Measurements from ENCODE around the gene TRIM41. TPM values are rescaled to one million over a fixed set of nuclear protein-coding genes. Genes with fewer than 3 reads are reported as not detected.
A peak's percentile ranks its signal among the peaks of the same experiment; 100 is the strongest.

The TRIM41 gene
- total and polyA plus RNA-seq, 2 of the 13 experiments (the other 11 are each of a cell fraction or from before 2014, with no cell fraction given): 10.2 to 16.7 TPM

DNA sequence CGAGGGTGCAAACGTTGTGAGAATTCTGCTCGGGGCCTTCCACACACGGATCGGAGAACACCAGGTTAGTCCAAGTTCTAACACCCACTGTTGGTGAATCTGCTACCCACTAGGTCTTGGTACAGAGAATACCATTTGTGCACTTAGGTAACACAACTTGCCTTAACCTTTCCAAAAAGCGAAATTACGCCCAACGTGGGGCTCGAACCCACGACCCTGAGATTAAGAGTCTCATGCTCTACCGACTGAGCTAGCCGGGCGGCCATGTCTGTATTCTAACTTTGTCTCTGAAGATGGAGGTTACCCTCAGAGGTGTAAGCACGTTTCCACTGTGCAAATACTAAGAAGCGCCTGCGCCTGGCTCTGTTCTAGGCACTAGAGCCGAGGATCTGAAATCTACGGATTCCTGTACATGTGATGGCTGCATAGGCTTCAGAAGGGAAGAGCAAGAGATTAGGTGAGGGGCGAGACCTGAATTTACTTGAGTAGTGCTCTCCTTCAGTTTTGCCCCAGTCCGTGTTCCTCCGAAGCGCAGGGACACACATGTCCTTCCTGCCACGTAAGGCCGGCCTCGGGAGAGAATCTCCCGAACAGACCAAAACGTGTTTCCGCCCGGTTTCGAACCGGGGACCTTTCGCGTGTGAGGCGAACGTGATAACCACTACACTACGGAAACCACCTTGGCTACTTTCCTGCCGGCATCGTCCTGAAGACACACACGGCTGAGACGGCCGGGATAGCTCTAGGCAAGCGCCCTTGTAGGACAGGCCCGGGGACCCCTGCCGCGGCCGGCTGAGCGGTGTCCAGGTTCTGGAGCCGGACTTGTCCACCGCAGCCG is 1.1 kb upstream of the TRIM41 start (continued):
- TF ChIP-seq, protein P1, sequence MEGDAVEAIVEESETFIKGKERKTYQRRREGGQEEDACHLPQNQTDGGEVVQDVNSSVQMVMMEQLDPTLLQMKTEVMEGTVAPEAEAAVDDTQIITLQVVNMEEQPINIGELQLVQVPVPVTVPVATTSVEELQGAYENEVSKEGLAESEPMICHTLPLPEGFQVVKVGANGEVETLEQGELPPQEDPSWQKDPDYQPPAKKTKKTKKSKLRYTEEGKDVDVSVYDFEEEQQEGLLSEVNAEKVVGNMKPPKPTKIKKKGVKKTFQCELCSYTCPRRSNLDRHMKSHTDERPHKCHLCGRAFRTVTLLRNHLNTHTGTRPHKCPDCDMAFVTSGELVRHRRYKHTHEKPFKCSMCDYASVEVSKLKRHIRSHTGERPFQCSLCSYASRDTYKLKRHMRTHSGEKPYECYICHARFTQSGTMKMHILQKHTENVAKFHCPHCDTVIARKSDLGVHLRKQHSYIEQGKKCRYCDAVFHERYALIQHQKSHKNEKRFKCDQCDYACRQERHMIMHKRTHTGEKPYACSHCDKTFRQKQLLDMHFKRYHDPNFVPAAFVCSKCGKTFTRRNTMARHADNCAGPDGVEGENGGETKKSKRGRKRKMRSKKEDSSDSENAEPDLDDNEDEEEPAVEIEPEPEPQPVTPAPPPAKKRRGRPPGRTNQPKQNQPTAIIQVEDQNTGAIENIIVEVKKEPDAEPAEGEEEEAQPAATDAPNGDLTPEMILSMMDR (CRISPR knock-in tag; IDR thresholded peaks at IDR 0.05): peak; percentile 23; the same call in 1 of the 2 replicates
- TF ChIP-seq GATAD2A (CRISPR knock-in tag; IDR thresholded peaks at IDR 0.05): peak; percentile 80
- TF ChIP-seq ZNF629 (CRISPR knock-in tag; conservative IDR thresholded peaks at IDR 0.05): peak; percentile 89
- peak; percentile 32; the same call in 1 of the 2 replicates for TF ChIP-seq REL (CRISPR knock-in tag; conservative IDR thresholded peaks at IDR 0.05)
- peak in 1 of 2 experiments; percentile 34; a peak in 1 of 4 replicates for TF ChIP-seq NR2F1 (CRISPR knock-in tag; IDR thresholded peaks at IDR 0.05)
- TF ChIP-seq, protein P2, sequence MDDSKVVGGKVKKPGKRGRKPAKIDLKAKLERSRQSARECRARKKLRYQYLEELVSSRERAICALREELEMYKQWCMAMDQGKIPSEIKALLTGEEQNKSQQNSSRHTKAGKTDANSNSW (CRISPR knock-in tag; IDR thresholded peaks at IDR 0.05; ENCODE audit: borderline replicate concordance): 0 out of 2 replicates have a peak, but pooled peaks have one; percentile 32
- TF ChIP-seq ZNF20 (CRISPR knock-in tag; IDR thresholded peaks at IDR 0.05): peak; percentile 22; the same call in 1 of the 2 replicates
- peak; percentile 56; the same call in 1 of the 2 replicates for TF ChIP-seq ZNF782 (CRISPR knock-in tag; IDR thresholded peaks at IDR 0.05; ENCODE audit: borderline replicate concordance)
- TF ChIP-seq ZMYM2 (CRISPR knock-in tag; IDR thresholded peaks at IDR 0.05): peak; percentile 79
- peak; percentile 98 for TF ChIP-seq ZNF24 (IDR thresholded peaks at IDR 0.05)
- no peak for TF ChIP-seq SP1 (IDR thresholded peaks at IDR 0.05)
- peak; percentile 33; the same call in 1 of the 2 replicates for TF ChIP-seq SP1 (CRISPR knock-in tag; IDR thresholded peaks at IDR 0.05)
- TF ChIP-seq ONECUT2 (CRISPR knock-in tag; IDR thresholded peaks at IDR 0.05): no peak
- TF ChIP-seq, protein P3, sequence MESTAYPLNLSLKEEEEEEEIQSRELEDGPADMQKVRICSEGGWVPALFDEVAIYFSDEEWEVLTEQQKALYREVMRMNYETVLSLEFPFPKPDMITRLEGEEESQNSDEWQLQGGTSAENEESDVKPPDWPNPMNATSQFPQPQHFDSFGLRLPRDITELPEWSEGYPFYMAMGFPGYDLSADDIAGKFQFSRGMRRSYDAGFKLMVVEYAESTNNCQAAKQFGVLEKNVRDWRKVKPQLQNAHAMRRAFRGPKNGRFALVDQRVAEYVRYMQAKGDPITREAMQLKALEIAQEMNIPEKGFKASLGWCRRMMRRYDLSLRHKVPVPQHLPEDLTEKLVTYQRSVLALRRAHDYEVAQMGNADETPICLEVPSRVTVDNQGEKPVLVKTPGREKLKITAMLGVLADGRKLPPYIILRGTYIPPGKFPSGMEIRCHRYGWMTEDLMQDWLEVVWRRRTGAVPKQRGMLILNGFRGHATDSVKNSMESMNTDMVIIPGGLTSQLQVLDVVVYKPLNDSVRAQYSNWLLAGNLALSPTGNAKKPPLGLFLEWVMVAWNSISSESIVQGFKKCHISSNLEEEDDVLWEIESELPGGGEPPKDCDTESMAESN (CRISPR knock-in tag; conservative IDR thresholded peaks at IDR 0.05): peak; percentile 80; the same call in 1 of the 2 replicates
- peak; percentile 50; the same call in 1 of the 2 replicates for TF ChIP-seq ZMYM3 (CRISPR knock-in tag; IDR thresholded peaks at IDR 0.05)
- TF ChIP-seq, protein P4, sequence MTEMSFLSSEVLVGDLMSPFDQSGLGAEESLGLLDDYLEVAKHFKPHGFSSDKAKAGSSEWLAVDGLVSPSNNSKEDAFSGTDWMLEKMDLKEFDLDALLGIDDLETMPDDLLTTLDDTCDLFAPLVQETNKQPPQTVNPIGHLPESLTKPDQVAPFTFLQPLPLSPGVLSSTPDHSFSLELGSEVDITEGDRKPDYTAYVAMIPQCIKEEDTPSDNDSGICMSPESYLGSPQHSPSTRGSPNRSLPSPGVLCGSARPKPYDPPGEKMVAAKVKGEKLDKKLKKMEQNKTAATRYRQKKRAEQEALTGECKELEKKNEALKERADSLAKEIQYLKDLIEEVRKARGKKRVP (CRISPR knock-in tag; IDR thresholded peaks at IDR 0.05): no peak
- TF ChIP-seq ZKSCAN5 (CRISPR knock-in tag; IDR thresholded peaks at IDR 0.05): no peak
- peak; percentile 49; the same call in 1 of the 2 replicates for TF ChIP-seq ZNF451 (CRISPR knock-in tag; IDR thresholded peaks at IDR 0.05)
- TF ChIP-seq, protein P5, sequence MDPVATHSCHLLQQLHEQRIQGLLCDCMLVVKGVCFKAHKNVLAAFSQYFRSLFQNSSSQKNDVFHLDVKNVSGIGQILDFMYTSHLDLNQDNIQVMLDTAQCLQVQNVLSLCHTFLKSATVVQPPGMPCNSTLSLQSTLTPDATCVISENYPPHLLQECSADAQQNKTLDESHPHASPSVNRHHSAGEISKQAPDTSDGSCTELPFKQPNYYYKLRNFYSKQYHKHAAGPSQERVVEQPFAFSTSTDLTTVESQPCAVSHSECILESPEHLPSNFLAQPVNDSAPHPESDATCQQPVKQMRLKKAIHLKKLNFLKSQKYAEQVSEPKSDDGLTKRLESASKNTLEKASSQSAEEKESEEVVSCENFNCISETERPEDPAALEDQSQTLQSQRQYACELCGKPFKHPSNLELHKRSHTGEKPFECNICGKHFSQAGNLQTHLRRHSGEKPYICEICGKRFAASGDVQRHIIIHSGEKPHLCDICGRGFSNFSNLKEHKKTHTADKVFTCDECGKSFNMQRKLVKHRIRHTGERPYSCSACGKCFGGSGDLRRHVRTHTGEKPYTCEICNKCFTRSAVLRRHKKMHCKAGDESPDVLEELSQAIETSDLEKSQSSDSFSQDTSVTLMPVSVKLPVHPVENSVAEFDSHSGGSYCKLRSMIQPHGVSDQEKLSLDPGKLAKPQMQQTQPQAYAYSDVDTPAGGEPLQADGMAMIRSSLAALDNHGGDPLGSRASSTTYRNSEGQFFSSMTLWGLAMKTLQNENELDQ (CRISPR knock-in tag; IDR thresholded peaks at IDR 0.05; ENCODE audit: borderline replicate concordance): 0 out of 2 replicates have a peak, but pooled peaks have one; percentile 30
- TF ChIP-seq, protein P6, sequence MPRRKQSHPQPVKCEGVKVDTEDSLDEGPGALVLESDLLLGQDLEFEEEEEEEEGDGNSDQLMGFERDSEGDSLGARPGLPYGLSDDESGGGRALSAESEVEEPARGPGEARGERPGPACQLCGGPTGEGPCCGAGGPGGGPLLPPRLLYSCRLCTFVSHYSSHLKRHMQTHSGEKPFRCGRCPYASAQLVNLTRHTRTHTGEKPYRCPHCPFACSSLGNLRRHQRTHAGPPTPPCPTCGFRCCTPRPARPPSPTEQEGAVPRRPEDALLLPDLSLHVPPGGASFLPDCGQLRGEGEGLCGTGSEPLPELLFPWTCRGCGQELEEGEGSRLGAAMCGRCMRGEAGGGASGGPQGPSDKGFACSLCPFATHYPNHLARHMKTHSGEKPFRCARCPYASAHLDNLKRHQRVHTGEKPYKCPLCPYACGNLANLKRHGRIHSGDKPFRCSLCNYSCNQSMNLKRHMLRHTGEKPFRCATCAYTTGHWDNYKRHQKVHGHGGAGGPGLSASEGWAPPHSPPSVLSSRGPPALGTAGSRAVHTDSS (CRISPR knock-in tag; conservative IDR thresholded peaks at IDR 0.05): 0 out of 2 replicates have a peak, but pooled peaks have one; percentile 69
